SK-N-SH (cell line): ENCODE data around the gene ZNF697. TPM values are rescaled to one million over a fixed set of nuclear protein-coding genes. Genes with fewer than 3 reads are reported as not detected.
"Not testable (repeated sequence)": the region's sequence is repeated elsewhere in the genome, so short reads cannot be mapped to it uniquely, and the experiment has no call there.

Experiments used
- CTCF ChIA-PET: fragments of 300-600, 350-600 bp; formaldehyde crosslinking; extraction: SDS; loops from one replicate; lab custom pipeline; 2021; lab: Yijun Ruan, JAX
- POLR2A ChIA-PET: fragments of 350-600 bp; sonication (Branson Sonifier 250); formaldehyde crosslinking; extraction: SDS; loops from one replicate; lab custom pipeline; 2020; ENCODE audit warnings: antibody characterized with exemption, inconsistent platforms; lab: Yijun Ruan, JAX
- DNase-seq: peaks from one replicate; pipeline ENCODE4 v3.0.0; 2012
- H2AFZ ChIP-seq: fragments of 200-600 bp; sonication (generic); 2 replicates; pipeline ENCODE4 v1.8.1; 2016; ENCODE audit warnings: antibody characterized with exemption, mild to moderate bottlenecking, low read depth
- H3F3A ChIP-seq: fragments of 200-600 bp; sonication (generic); replicated peaks from 2 replicates; pipeline ENCODE3; 2016; ENCODE audit warnings: antibody characterized with exemption, mild to moderate bottlenecking; ENCODE audit not compliant: insufficient read depth
- H3K27ac ChIP-seq, 2 experiments: fragments of 200-500 bp in 1 of 2; fragments of 200-600 bp in 1 of 2; sonication (Bioruptor generic) in 1 of 2; sonication (generic), shearing (Covaris generic) in 1 of 2; 2 replicates each; pipeline versions ENCODE4 v1.5.1 to v1.6.1; 2014 to 2016; ENCODE audit warnings: low read depth in 2 of 2, inconsistent platforms in 1 of 2, low read length in 1 of 2, mild to moderate bottlenecking in 1 of 2, mixed read lengths in 1 of 2
- H3K27me3 ChIP-seq: fragments of 200-600 bp; sonication (generic), shearing (Covaris generic); 2 replicates; pipeline ENCODE4 v1.6.1; 2016; ENCODE audit warnings: mixed run types; ENCODE audit not compliant: insufficient read depth
- H3K36me3 ChIP-seq, 2 experiments: fragments of 200-500 bp in 1 of 2; fragments of 200-600 bp in 1 of 2; sonication (Bioruptor generic) in 1 of 2; sonication (generic) in 1 of 2; replicated peaks in 1 of 2; 2 replicates each; pipeline versions ENCODE3 to v1.5.1; 2014 to 2016; ENCODE audit warnings: low read length in 1 of 2, mild to moderate bottlenecking in 1 of 2; ENCODE audit not compliant: insufficient read depth in 2 of 2, control insufficient read depth in 1 of 2
- H3K4me1 ChIP-seq, 2 experiments: fragments of 200-500 bp in 1 of 2; fragments of 200-600 bp in 1 of 2; sonication (Bioruptor generic) in 1 of 2; sonication (generic), shearing (Covaris generic) in 1 of 2; 2 replicates each; pipeline versions ENCODE4 v1.5.1 to v1.6.1; 2014 to 2016; ENCODE audit warnings: low read depth in 1 of 2, low read length in 1 of 2, mixed run types in 1 of 2; ENCODE audit not compliant: insufficient read depth in 2 of 2, control insufficient read depth in 1 of 2
- H3K4me2 ChIP-seq: fragments of 200-600 bp; sonication (generic), shearing (Covaris generic); 2 replicates; pipeline ENCODE4 v1.6.1; 2017; ENCODE audit warnings: mixed run types
- H3K4me3 ChIP-seq, 2 experiments: fragments of 200-500 bp in 1 of 2; fragments of 200-600 bp in 1 of 2; sonication (Bioruptor generic) in 1 of 2; sonication (generic), shearing (Covaris generic) in 1 of 2; 2 replicates each; pipeline versions ENCODE4 v1.5.1 to v1.8.1; 2014 to 2016; ENCODE audit warnings: low read depth in 2 of 2, inconsistent platforms in 1 of 2, low read length in 1 of 2, mild to moderate bottlenecking in 1 of 2, mixed read lengths in 1 of 2, moderate library complexity in 1 of 2
- H3K79me2 ChIP-seq: fragments of 200-600 bp; sonication (generic); 2 replicates; pipeline ENCODE4 v1.8.1; 2017; ENCODE audit warnings: mild to moderate bottlenecking; ENCODE audit not compliant: insufficient read depth
- H3K9ac ChIP-seq: fragments of 200-600 bp; sonication (generic); 2 replicates; pipeline ENCODE4 v1.6.1; 2017; ENCODE audit warnings: mixed run types
- H3K9me2 ChIP-seq: fragments of 200-600 bp; sonication (generic); 2 replicates; pipeline ENCODE4 v1.6.1; 2017; ENCODE audit warnings: mixed run types
- H3K9me3 ChIP-seq: fragments of 200-600 bp; sonication (generic); 2 replicates; pipeline ENCODE4 v1.6.1; 2017; ENCODE audit warnings: mixed run types, mild to moderate bottlenecking, moderate library complexity
- H4K20me1 ChIP-seq: fragments of 200-600 bp; sonication (generic); 2 replicates; pipeline ENCODE4 v1.6.1; 2017; ENCODE audit warnings: mild to moderate bottlenecking, mixed run types; ENCODE audit not compliant: insufficient read depth
- ELF1 ChIP-seq: IDR thresholded peaks from 2 replicates; pipeline ENCODE4 v1.4.0; 2012
- EP300 ChIP-seq, 2 experiments: IDR thresholded peaks; 2 replicates each; pipeline versions ENCODE4 v1.4.0 to v1.6.1; 2012; ENCODE audit warnings: borderline replicate concordance in 1 of 2, low read depth in 1 of 2, low read length in 1 of 2
- FOSL2 ChIP-seq: IDR thresholded peaks from 2 replicates; pipeline ENCODE4 v1.4.0; 2012; ENCODE audit warnings: low read depth, mild to moderate bottlenecking, moderate library complexity, borderline replicate concordance
- FOXJ3 ChIP-seq: sonication (generic); formaldehyde crosslinking; IDR thresholded peaks from 2 replicates; pipeline ENCODE4 v1.5.1; 2020; ENCODE audit warnings: mild to moderate bottlenecking, missing genetic modification reagents
- JUND ChIP-seq: IDR thresholded peaks from 2 replicates; pipeline ENCODE4 v1.4.0; 2012
- MAX ChIP-seq: IDR thresholded peaks from 2 replicates; pipeline ENCODE4 v1.4.0; 2012; ENCODE audit warnings: low read depth
- MEF2A ChIP-seq: IDR thresholded peaks from 2 replicates; pipeline ENCODE4 v1.4.0; 2012; ENCODE audit warnings: low read depth, borderline replicate concordance
- TCF12 ChIP-seq: IDR thresholded peaks from 2 replicates; pipeline ENCODE4 v1.4.0; 2012
- USF2 ChIP-seq: fragments of 150-350 bp; IDR thresholded peaks from 2 replicates; pipeline ENCODE4 v1.6.1; 2017; ENCODE audit warnings: antibody characterized with exemption, low read length, low read depth, borderline replicate concordance
- WGBS: methylation state at CpG from one replicate; pipeline ENCODE4 v1.1.6; 2017; ENCODE audit warnings: low lambda C conversion rate; 5-methylcytosine and 5-hydroxymethylcytosine counted together
- polyA plus RNA-seq, 3 experiments: library from polyadenylated mRNA; depleted of rRNA; stranded (reverse); fragments of >200 nt; gene quantifications; 2 replicates each; pipeline ENCODE4 v1.2.3, GENCODE V29; 2012

Gene ZNF697
- polyA plus RNA-seq, 1 of the 3 experiments (the other 2 are of a cell fraction): 3.4 TPM

GRCh38 chr1:119697598-119697997, 49.5 kb upstream of the ZNF697 start:
- no peaks in the 10 kb centered on the region for H3K9me3 ChIP-seq
- no peaks in the 10 kb centered on the region; the same call in 1 of the 2 replicates for H3K27me3 ChIP-seq
- H2AFZ ChIP-seq: no peak overlapping the region
- no peaks in the 10 kb centered on the region for H3K9me2 ChIP-seq
- CTCF ChIA-PET: interaction anchor here (1.2 to 3.1 kb wide), 4 partner anchors 14 to 86 kb away, joined by 7 to 22 read pairs (median 8); partner anchors contain the start of gene PHGDH
- no peaks in the 10 kb centered on the region for H3K79me2 ChIP-seq
- H3K4me1 ChIP-seq: no peaks in the 10 kb centered on the region
- H3K4me2 ChIP-seq: no peak overlapping the region
- H3K27ac ChIP-seq: no peak overlapping the region
- H4K20me1 ChIP-seq: no peaks in the 10 kb centered on the region
- no peak overlapping the region for H3K9ac ChIP-seq
- POLR2A ChIA-PET: interaction anchor here (0.6 to 1.4 kb wide), 2 partner anchors 15 to 25 kb away, joined by 4 read pairs; partner anchors contain the start of gene PHGDH
- no peaks in the 10 kb centered on the region for H3F3A ChIP-seq
- 29% methylated on average over 3 of the region's 3 CpGs for WGBS
- no peak overlapping the region for H3K4me3 ChIP-seq
- TF ChIP-seq MAX (no peak), MEF2A (no peak), ELF1 (no peak), TCF12 (no peak), FOXJ3 (no peak), EP300 (IDR thresholded peaks at IDR 0.05; ENCODE audit: borderline replicate concordance in 1 of 2, low read depth in 1 of 2, low read length in 1 of 2) (no peak)
- H3K36me3 ChIP-seq: no peaks in the 10 kb centered on the region
- DNase-seq: no peak

GRCh38 chr1:119696863-119697262, 48.8 kb upstream of the ZNF697 start:
- not testable (repeated sequence) for H4K20me1 ChIP-seq, H3K9ac ChIP-seq, H3K4me3 ChIP-seq, H3K27ac ChIP-seq, H3K9me3 ChIP-seq, H3K79me2 ChIP-seq, H3K4me2 ChIP-seq, H3K4me1 ChIP-seq, H3K27me3 ChIP-seq, DNase-seq, H3K36me3 ChIP-seq, H3K9me2 ChIP-seq, H3F3A ChIP-seq, H2AFZ ChIP-seq
- ChIA-PET POLR2A (interaction anchor here (1.4 kb wide), 1 partner anchor 15 kb away, joined by 4 read pairs; the partner anchor contains the start of gene PHGDH), CTCF (interaction anchor here (1.8 to 3.1 kb wide), 2 partner anchors 19 to 21 kb away, joined by 7 to 22 read pairs; no protein-coding TSS in a partner anchor)
- WGBS: 40% methylated on average over 2 of the region's 4 CpGs

GRCh38 chr1:119689511-119689910, 41.4 kb upstream of the ZNF697 start:
- Histone ChIP-seq H3F3A (no peaks in the 10 kb centered on the region), H3K79me2 (no peaks in the 10 kb centered on the region), H3K9me2 (no peaks in the 10 kb centered on the region), H3K27ac (no peak overlapping the region), H3K4me2 (no peak overlapping the region), H3K9me3 (no peaks in the 10 kb centered on the region), H4K20me1 (no peaks in the 10 kb centered on the region), H3K36me3 (no peaks in the 10 kb centered on the region), H3K4me1 (no peaks in the 10 kb centered on the region), H3K9ac (no peak overlapping the region), H2AFZ (no peak overlapping the region), H3K4me3 (no peak overlapping the region), H3K27me3 (no peaks in the 10 kb centered on the region; the same call in 1 of the 2 replicates)
- DNase-seq: no peak
- ChIA-PET POLR2A (no interaction called here), CTCF (interaction anchor here (0.9 kb wide), 1 partner anchor 14 kb away, joined by 8 read pairs; no protein-coding TSS in a partner anchor)
- no peak for TF ChIP-seq USF2
- no peak for TF ChIP-seq FOSL2
- no peak for TF ChIP-seq ELF1
- TF ChIP-seq JUND: no peak
